GM19035 (cell line): ENCODE measurements around the gene SAP30BP.

ENCODE experiments used
- ATAC-seq: cut with Tn5 transposase; IDR thresholded peaks from one replicate; pipeline ENCODE4 v1.9.1; 2021; ENCODE audit not compliant: unreplicated experiment

Gene SAP30BP

DNA sequence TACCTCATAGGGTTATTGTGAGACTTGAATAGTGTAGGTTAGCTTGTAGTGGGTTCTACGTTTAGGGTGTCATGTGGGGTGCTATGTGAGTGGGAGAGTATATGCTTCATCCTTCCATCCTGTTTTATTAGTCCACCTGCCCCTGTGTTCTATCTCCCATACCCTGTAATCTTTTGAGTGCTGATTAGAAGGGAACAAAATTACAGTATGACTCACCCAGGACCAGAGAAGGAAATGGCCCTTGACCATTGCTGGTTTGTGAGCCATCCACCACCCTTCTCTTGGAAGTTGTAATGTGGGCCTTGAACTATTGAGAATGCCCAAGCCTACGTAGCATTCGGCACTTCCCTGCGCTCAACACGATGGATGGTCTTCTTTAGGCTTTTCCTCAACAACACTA is 17.1 kb downstream of the SAP30BP start:
- no peak for ATAC-seq

DNA sequence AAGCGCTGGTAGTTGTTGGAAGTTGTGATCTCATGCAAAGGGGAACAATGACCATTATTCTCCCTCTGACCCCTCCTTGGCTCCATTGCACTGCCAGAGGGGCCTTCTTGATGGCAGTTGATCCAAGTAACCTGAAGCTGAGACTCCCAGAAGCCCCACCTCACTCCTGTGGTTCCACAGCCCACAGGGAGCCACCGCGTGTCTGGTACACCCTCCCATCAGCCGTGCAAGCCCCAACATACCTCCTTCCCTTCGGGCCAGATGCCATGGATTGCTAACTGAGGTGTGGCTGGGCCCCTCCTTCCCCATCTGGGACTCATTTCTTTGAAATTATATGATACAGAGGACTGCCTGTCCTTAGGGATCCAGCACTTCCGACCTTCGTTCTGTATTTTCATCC is 17.8 kb downstream of the SAP30BP start:
- ATAC-seq, result no peak

DNA sequence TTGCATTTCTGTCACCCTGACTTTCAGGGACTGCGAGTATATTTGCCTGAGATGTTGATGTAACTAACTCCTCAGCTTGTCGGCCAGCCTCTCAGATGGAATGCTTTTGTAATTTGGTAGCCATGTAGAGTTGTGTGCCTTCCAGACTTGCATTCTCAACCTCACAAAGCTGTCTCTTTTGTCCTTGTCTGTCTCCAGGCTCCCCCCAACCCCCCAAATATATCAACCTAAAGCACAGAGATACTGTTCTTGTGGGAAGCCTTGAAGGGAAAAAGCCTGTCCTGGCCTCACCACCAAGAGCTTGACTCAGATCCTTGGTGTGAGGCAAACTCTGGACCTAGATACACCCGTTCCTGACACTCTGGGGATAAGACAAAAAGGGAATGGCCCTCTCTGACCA is 18.4 kb downstream of the SAP30BP start:
- no peak for ATAC-seq

DNA sequence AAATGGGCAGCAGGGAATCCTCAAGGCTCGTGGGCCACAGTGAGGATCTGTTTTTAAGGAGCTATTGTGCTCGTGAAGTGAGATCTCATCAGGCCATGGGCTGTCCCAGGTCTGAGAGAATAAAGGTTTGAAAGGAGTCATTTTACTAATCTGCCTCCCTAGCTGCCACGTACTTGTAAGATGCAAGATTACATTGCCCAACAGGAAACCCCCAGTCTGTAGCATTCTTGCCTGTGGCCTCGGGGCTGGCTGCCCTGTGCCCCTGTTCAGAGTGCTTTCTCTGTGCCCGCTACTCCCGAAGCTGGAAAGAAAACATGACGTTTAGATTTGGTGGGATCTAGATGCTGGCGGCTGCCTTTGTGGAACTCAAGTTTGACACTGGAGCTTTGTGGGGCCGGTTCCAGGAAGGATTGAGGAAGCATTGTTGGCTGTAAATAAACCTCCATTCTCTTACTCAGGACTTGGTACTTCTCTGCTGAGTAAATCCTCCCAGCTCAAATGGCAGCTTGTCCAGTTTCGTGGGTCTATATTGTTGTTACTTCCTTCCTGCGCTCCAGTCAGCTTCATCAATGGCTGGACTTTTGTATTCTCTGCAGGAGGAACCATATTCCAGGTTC is 21.2 kb downstream of the SAP30BP start:
- no peak for ATAC-seq

DNA sequence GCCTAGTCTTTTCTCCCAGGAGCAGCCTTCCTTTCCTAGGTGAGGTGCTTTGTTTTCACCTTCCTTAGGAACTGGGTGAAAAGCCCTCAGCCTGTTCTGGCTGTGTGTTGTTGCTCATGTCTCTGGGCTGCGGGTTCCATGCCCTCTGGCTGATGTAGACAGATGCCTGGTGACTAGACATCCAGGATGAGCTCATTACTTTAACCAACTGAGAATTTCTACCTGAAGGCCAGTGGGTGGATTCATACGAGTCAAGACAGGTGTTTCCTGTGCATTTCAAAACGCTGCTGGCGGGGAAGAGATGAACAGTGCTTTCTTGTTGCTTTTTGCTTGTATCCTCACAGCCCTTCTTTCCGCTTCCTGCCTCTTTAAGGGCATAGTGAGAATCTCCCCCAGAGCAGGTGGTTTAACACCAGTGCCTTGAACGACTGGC is 22.3 kb downstream of the SAP30BP start:
- no peak for ATAC-seq

DNA sequence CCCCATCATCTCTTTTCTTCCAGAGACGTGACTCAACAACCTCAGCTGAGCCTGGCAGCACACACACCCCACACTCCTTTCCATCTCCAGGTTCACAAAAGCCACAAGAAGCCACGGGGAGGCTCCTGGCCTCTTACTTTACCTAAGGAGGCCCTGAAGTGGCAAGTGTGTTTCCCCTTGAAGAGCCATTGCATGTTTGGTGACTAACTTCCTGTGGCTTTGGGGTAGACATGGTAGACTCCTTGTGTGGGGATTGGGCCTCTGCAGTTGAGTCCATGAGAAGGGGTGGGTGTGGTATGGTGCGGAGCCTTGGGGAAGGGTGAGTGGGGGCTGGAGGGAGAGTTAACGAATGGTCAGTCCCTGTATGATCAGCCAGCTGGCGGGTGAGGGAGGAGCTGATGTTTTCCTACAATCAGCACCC is 24.2 kb downstream of the SAP30BP start:
- no peak for ATAC-seq

DNA sequence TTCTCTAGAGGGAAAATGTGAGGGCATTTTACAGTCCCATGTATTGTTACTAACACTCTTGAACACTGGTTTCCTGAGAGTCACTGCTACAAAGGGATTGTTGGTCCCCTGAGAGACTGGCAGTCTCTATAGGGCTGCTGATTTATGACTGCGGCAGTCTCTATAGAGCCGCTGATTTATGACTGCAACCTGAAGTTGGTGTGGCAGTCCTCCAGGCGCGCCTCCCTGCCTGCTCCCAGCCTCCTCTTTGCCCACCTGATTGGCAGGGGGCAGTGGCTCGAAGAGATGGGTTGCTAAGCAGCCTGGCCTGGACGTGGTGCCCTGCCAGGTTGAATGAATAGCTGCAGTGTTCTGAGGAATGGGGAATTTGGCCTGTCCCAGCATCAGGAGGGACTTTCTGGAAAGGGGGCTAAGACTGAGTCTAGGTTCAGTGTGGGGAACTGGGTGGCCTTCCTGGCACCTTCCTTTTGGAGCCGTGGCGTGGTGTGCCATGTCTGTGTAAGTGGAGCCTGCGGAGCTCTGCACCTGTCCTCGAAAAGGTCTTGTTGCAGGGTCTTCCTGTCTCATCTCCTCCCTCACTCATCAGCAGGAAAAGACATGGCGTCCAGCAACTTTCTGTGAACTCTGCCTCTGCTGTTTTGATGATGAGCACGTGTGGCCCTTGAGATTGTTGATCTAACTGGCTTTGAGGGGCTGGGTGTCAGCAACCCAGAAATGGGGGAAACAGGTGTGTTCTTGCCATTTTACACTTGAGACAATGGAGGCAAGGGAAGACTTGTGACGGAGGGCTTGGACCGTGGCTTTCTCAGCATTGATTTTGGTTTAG is 24.9 kb downstream of the SAP30BP start:
- ATAC-seq, result no peak

DNA sequence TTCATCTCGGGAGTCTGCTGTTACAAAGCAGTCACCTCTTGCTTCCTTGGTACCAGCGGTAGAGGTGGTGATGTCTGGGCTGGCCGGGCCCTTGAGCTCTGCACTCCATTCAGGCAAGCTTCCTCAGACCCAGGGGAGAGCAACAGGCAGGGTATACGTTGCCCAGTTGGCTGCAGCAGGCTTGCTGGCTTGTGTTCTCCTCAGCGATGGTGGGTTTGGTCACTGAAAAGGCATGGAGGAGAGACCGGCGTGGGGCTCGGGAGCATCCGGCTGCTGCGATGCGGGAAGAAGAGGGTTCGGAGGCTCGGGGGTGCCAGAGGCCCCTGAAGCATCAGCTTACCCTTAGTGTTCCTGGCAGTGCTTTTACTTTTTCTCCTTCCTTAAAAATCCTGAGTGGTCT is 25.8 kb downstream of the SAP30BP start:
- no peak for ATAC-seq

DNA sequence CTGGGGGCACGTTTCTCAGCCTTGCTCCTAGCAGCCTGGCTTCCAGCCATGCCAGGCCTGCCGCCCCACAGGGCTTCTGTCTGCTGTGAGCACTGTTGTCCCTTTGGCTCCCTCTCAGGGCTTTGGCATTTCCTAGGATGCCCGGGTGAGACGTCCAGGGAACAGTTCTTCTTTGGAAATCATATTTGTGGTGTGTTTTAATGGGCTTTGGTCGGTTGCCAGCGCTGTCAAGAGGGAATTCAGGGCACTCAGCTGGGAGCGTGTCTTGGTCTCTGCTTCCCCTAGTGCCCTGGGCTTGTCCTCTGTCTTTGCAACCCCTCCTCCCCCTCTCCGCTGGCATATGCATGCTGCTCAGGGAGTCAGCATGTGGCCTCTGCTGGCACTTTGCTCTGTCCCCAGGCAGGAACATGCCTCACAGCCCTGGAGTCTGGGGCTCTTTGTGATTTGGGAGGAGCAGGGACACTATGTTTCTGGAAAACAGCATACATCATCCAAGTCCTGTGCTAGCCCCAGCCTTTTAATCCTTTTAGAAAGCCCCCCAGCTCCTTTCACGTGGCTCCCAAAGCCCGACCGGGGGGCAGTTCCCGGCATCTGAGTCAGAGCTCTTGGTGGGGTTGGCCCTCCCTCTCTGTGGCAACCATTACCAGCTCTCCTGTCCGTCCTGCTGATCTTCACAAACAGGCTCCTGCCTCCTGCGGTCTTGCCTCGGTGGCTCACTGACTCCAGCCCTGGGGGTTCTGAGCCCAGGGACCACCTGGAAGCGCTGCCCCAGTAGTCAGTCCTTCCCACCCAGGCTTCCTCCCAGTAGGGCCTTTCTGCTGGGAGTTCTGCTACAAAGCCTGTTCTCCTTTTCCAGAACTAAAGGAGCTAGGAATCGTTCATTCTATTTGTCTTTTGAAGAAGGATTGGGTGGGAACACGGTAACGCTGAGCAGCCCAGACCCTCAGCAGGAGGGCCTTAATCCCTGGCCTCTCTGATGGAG is 26.7 kb downstream of the SAP30BP start:
- ATAC-seq, result no peak

DNA sequence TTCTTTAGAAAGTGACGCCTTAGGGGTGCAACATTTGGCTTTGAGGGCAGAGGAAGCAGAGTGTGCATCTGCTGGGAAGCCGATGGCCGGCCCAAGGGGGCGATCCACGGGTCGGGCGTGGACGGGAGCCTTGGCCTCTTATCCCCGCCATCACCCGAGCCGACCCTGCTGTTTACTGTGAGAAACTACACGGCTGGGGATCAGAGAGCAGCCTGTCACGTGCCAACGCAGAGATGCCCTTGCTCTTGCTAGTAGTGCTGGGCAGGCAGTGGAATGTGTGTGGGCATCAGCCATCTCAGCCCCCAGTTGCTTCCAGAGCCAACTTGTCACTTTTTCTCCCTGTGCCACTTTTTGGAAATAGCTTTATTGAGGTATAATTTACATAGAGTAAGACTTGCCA is 27.4 kb downstream of the SAP30BP start:
- no peak for ATAC-seq

DNA sequence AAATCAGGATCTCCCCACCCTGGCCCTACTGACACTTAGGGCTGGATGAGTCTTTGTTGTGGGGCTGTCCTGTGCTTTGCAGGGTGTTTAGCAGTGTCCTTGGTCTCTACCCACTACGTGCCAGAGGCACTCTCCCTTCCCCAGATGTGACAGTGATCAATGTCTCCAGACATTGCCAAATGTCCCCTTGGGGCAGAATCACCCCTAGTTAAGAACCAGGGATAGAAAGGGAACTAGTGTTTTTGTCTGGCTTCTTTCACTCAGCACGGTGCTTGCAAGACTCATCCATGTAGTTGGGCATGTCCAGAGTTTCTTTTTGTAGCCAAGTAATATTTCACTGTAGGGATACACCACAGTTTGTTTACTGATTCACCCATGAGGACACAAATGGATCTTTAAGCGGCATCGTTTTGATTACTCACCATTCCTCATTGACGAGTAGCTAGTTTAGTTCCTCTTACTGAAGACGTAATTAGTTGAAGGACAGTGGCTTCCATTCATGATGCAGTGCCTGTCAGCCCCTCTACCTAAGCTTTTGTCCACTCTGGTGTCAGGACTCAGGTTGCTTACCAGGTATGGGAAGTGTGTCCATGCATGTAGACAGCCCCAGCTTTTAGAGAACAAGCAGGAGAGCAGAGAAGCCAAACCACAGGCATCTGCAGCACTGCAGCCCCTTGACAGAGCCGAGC is 28.1 kb downstream of the SAP30BP start:
- ATAC-seq, result no peak

DNA sequence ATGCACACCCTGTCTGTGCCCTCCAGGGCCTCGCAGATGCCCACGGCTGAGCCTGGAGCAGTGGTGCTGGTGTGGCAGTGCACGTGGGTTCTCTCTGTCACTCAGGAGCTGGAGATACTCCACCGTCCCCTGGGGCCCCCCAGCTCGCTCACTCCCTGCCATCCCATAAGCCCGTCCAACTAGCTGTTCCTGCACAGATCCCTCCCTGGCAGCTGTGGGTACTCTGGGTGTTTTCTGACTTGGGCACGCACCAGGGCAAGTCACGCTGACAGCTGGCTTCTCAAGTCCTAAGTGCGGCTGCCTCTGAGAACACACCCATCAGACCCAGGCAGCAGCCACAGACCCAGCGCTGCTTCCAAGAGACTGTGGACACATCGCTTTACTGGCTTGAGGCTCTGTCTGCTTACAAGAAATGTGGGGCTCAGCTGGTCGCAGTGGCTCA is 28.7 kb downstream of the SAP30BP start:
- no peak for ATAC-seq

DNA sequence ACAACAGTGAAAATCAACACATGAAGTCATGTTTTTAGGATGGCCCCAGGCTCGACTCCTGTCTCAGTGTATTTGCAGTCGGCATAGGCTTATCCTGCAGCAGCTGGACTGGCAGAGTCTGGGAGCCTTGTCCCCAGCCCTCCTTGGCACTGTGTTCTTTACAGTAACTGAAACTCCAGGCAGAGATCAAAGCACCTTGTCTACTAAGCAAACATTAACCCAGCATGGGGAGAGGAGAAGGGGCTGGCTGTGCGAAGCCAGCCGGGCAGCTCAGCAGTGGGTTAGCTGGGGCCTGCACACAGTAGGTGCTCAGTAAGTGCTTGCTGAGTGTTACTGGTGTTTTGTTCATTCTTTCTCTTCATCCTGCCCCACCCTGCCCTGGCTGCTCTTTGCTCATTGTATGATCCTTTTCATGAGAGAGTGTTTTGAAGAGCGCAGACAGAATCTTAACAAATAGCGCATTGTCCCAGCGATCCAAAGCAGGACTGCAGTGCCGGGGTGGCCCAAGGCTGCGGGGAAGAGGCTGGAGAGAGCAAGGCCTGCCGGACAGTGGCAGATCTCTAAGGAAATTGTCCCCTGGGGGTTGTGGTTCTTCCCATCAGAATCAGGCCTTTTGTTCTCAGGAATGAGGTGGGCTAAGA is 30.6 kb downstream of the SAP30BP start:
- no peak for ATAC-seq

DNA sequence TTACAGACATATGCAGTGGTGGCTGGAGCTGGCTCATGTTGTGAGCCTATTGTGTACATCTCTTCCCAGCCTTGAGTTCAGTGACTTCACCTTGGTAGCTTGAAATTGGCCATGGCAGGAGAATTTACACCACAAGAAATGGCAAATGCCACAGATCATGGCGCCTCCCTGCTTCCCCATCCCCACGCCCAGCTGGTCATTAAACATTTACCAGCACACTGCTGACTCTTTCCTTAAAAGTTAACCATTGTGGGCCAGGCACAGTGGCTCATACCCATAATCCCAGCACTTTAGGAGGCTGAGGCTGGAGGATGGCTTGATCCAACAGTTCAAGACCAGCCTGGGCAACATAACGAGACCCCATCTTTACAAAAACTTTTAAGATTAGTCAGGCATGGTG is 31.5 kb downstream of the SAP30BP start:
- no peak for ATAC-seq

DNA sequence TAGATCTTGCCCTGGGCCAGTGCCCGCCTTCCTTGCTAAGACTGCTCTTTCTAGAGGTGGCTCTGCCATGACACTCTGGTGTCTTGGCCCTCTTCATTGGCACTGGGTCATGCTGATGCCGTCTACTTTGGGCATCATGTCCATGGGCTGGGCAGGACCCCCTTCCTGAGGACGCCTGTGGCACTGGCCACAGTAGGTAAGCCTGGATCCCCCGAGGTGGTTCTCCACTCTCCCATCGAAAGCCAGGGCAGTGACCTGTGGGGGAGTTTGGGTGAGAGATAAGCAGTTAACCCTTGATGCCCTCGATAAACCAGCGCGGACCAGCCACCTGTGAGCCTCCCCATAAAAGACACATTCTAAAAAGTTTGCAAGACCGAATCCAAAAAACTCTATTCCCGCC is 34.1 kb downstream of the SAP30BP start:
- no peak for ATAC-seq

DNA sequence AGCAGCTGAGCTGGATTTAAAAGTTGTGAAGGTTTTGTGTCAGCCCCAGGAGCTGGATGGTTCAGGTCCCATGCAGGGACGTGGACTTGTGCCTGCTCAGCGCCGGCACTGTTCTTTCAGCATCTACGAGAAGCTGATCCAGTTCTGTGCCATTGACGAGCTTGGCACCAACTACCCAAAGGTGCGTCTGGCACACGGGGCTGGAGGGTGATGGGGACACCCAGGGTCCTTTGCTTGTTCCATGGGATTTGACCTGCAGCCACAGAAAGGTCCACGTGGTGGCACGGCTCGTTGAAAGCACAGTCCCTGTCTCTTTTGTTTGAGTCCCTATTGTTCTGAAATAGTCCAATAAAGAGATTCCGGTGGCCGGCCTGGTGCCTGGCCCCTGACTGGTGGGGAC is 36.1 kb downstream of the SAP30BP start:
- no peak for ATAC-seq

DNA sequence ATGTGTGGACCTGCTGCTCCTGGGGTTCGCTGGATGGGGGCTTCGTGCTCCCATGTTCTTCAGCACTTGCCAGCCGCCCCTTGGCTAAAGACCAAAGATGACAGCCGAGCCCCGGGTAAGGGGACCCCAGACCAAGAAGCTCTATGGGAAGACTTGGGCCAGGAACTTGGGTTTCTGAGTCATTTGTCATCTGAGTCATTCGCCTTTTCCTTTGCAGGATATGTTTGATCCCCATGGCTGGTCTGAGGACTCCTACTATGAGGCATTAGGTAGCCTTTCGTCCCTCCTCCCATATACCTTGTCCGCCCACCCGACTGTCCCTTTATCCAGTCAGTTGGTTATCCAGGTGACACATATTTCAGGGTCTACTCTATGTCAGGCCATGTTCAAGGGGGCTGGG is 36.5 kb downstream of the SAP30BP start:
- ATAC-seq, result no peak

DNA sequence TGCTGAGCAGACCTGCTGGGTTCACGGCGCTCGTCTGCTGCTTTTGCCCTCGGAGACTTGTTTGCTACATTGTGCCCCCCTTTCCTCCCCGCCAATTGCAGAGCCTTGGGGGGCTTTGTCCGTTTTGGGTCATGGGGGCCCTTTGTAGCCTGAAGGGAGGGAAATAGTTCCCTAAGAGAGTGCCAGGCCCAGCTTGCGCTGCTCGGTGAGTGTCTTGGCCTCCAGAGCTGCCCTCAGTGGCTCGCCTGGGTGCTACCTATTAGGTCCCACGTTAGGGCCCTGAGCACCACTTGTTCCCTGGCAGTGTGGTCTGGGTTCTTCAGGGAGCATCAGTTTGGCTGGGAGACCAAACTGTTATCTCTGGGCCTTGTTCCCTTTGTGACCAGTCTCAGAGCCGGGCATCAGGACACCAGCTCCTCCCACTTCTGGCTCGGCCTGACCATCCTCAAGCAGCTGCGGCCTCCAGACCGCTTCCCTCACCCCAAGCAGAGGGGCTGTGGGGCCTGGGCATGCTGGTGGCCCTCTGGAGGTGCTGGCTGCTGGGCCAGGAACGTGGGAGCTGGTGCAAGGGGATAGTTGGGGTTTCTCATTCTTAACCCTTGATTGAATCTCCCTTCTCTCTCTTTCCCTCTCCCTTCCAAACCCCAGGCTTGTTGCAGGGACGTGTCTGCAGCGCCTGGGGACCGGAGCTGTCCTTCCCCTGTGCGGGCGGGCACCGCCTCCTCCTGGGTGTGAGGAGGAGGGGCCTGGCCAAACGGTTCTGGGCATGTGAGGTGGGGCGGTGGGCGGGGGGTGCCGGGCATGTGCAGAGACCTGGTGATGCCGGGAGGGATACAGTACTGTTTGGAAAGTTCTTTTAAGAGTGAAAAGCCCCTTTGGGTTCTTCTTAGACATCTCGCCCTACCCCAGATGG is 38.1 kb downstream of the SAP30BP start:
- ATAC-seq, result no peak

DNA sequence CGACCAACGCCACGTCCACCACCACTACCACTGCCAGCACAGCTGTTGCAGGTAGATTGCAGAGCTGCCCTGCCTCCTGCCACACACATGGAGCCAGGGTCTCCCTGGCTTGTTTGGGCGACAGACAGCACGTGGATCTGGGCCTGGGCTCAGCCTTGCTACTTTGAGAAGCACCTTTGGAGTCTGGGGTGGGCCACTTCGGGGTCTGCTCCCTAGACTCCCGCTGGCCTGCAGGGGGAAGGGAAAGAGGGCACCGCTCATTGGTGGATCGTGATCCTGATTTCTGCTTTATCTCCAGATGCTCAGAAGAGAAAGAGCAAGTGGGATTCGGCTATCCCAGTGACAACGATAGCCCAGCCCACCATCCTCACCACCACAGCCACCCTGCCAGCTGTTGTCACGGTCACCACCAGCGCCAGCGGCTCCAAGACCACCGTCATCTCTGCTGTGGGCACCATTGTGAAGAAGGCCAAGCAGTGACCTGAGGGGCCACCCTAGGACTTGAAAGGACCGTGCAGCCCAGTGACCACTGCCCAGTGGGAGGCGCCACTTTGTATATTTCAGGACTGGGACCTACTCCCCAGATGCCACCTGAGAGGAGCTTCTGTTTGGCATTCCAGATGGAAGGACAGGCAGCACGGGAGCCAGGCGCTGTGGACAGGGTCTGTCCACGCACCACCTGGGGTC is 39.0 kb downstream of the SAP30BP start:
- no peak for ATAC-seq
